GM18520 (cell line): Measurements from ENCODE around the gene ATP6V1F.

Source experiments
- ATAC-seq: cut with Tn5 transposase; IDR thresholded peaks from one replicate; pipeline ENCODE4 v1.9.1; 2021; ENCODE audit not compliant: unreplicated experiment

Gene ATP6V1F

GRCh38 chr7:128847721-128848211, 14.9 kb upstream of the ATP6V1F start:
- no peak for ATAC-seq

DNA sequence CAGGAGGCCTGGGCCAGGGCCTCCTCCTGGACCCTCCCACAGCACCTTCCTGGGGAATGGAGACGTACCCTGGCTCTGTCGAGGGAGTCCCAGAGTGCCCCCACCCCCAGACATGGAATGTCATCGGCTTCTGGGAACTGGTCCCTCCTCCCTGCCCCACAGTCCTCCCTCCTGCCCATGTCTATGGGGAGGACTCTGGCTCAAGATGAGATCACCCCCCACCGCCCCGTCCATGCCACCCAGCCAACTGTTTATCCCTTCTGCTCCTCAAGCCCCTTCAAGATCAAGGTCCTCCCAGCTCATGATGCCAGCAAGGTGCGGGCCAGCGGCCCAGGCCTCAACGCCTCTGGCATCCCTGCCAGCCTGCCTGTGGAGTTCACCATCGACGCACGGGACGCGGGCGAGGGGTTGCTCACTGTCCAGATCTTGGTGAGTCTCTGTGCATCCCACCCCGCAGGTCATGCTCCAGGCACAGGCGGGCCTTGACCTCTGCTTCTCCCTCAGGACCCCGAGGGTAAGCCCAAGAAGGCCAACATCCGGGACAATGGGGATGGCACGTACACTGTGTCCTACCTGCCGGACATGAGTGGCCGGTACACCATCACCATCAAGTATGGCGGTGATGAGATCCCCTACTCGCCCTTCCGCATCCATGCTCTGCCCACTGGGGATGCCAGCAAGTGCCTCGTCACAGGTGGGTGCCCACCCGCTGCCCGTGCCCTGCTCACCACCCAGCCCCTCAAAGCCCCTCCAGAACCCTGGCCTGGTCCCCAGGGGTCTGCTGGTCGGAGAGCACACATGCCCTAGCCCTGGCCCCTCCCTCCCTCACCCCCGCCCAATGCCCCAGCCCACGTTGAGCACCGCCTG, 14.1 kb upstream of the ATP6V1F start:
- no peak for ATAC-seq

GRCh38 chr7:128849156-128849515, 13.5 kb upstream of the ATP6V1F start:
- ATAC-seq = no peak

DNA sequence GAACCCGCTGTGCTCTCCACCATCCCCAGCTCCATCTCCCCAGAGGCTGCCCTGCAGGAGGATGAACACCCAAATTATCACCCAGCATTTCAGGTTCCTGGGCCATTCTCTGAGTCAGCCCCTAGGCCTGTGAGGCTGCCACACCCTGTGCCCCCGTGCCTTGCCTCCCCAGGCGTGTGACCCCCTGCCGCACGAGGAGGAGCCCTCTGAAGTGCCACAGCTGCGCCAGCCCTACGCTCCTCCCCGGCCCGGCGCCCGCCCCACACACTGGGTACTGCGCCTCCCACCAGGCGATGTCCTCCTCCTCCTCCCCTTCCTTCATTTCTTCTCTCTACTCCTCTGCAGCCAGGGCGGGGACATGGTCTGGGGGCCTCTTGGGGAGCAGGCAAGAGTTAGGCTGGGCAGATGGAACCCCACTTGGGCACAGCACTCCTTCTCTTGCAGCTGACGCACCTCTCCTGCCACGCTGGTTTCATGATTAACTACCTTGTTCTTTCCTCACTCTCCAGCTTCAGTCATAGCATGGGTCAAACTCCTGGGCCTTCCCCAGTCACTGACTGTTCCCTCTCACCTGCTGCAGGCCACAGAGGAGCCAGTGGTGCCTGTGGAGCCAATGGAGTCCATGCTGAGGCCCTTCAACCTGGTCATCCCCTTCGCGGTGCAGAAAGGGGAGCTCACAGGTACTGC, 12.7 kb upstream of the ATP6V1F start:
- no peak for ATAC-seq

- no peak for ATAC-seq
These were observed 10.0 kb upstream of the ATP6V1F start for GRCh38 chr7:128852537-128853254.

- no peak for ATAC-seq
These were observed 8.9 kb upstream of the ATP6V1F start for GRCh38 chr7:128853799-128854198.

- no peak for ATAC-seq
These were observed 8.3 kb upstream of the ATP6V1F start for GRCh38 chr7:128854396-128854795.

- no peak for ATAC-seq
These were observed 7.1 kb upstream of the ATP6V1F start for GRCh38 chr7:128855559-128855958.

- no peak for ATAC-seq
These were observed 6.5 kb upstream of the ATP6V1F start for GRCh38 chr7:128856001-128856718.

DNA sequence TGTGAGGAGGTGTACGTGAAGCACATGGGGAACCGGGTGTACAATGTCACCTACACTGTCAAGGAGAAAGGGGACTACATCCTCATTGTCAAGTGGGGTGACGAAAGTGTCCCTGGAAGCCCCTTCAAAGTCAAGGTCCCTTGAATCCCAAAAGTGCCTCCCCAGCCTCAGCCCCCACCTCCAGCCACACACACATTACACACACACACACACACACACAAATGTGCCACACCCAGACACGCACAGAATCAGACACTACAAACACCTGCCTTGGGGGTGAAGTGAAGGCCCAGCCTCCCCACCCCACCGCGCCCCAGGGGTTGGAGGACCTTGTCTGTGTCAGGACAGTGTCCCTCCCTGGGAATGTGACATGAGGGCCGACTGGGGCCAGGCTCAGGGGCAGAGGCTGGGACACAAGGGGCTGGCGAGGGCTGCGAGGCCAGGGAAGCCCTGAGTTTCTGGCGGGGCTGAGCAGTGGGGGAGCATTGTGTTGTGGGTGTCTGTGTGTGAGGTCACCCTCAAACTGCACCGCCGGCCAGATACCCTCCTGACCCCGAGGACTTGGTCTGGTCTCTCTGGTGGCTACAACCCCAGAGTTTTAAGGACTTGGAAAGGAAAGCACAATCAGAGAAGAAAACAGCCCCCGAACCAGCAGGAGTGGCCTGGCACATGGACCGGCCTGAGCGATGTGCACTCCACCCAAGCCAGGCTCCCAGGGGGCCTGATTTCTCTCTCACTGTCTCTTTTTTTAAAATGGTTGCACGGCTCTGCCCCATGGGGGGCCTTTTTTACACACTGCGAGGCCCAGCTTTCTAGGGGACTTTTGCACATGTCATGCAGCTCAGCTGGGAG, 4.0 kb upstream of the ATP6V1F start:
- no peak for ATAC-seq

DNA sequence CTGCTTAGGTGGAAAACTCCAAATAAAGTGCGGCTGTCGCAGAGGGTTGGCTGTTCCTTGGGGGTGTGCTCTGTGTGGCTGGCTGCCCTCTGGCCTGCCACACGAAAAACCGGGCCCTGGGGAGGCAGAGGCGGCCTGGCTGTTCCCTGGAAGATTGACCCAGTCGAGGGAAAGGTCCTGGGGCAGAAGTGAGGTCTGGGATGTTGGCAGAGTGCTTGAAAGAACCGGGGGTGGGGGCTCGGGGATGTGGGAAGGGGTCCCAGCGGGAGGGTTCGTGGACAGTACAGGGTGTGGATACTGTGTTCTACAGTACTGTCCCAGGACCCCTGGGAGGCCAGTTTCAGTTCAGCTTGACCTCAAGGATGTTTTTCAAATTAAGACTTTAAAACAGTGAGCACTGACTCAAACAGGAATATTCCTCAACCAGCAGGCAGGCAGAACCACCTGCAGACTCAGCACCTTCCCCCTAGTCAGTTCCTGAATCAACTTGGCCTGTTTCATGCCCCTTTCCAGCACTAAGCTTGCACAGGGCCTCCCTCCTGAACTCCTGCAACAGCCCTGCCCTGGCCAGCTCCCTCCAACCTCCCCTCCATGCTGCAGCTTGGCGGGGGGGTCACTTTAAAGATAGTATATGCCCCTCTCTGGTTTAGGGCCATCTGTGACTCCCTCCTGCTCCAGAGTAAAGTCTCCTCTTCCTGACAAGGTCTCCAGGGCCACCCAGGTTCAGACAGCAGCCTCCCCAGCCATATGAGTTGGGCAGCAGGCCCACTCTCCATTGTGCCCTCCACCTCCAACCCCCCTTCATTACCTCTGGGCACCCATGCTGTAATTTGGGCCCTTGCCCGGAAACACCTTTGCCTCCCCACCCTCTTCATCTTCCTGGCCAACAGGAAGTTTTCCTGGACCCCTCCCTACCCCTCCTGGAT, 3.2 kb upstream of the ATP6V1F start:
- ATAC-seq = no peak

GRCh38 chr7:128860158-128861073, 2.2 kb upstream of the ATP6V1F start:
- ATAC-seq = no peak

- ATAC-seq = no peak
These were observed 592 bp upstream of the ATP6V1F start for GRCh38 chr7:128861957-128862570.

DNA sequence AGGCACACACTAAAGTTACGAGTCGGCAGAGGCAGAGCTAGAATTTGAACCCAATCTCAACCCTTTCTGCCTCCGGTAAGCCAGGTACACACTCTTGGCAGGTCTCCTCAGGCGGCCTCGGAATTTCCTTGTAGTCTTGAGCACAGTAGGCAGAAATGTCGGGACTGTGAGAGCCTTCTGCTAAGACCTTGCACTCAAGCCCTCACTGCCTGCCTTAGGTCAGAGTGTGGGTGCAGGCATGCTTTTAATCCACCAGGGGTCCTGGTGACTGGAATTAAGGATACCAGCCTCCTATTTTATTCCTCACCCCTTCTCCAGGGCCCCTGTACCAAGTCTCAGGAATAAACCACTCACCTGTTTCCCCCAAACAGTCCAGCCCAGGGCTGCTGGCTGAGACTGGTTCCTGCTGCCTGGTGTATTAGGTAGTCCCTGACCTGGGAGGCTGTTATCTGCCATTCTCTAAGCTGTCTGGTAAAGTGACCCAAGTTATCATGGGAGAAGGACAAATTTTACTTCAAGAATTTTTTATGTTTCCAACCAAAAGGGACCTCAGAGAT, 855 bp downstream of the ATP6V1F start:
- peak; percentile 23 for ATAC-seq

DNA sequence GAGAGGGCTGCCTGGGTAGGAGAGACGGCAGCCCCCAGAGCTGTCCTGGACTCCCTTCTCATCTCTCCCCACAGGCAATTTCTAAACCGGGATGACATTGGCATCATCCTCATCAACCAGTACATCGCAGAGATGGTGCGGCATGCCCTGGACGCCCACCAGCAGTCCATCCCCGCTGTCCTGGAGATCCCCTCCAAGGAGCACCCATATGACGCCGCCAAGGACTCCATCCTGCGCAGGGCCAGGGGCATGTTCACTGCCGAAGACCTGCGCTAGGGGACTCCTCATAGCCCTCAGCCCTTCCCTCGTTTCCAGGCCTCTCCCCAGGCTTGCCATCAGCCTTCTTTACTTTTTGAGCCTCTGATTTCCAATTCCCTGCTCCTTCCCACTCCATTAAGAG, 2.6 kb downstream of the ATP6V1F start:
- ATAC-seq = no peak

GRCh38 chr7:128865996-128866877, 3.6 kb downstream of the ATP6V1F start:
- ATAC-seq = no peak
